K562 (cell line): ENCODE results near the gene SCAF11. TPM values are rescaled to one million over a fixed set of nuclear protein-coding genes. Genes with fewer than 3 reads are reported as not detected.

Experiments
- CBX3 ChIP-seq, 2 experiments: IDR thresholded peaks; 1 replicate in 1 of 2; 2 replicates in 1 of 2; pipeline ENCODE4 v1.6.1; 2012; ENCODE audit warnings: inconsistent platforms in 2 of 2, low read length in 2 of 2, borderline replicate concordance in 1 of 2, control low read depth in 1 of 2
- CC2D1A ChIP-seq: fragments of 450-650 bp; IDR thresholded peaks from 2 replicates; pipeline ENCODE4 v1.6.1; 2017; ENCODE audit warnings: mild to moderate bottlenecking
- CREB1 ChIP-seq, 2 experiments: sonication (generic) in 1 of 2; formaldehyde crosslinking in 1 of 2; IDR thresholded peaks; 2 replicates each; pipeline versions ENCODE4 v1.6.1 to v1.8.0; 2012 to 2022; ENCODE audit warnings: inconsistent platforms in 1 of 2, mild to moderate bottlenecking in 1 of 2, missing genetic modification reagents in 1 of 2, moderate library complexity in 1 of 2
- FOXA3 ChIP-seq, 2 experiments: fragments of 450-650 bp in 1 of 2; sonication (generic) in 1 of 2; formaldehyde crosslinking; IDR thresholded peaks in 1 of 2; conservative IDR thresholded peaks in 1 of 2; 2 replicates each; pipeline versions ENCODE4 v1.4.0 to v1.8.0; 2020 to 2022; ENCODE audit warnings: mild to moderate bottlenecking in 2 of 2, missing genetic modification reagents in 1 of 2
- HDAC3 ChIP-seq: fragments of 450-650 bp; IDR thresholded peaks from 2 replicates; pipeline ENCODE4 v1.6.1; 2018; ENCODE audit warnings: borderline replicate concordance, mild to moderate bottlenecking, moderate library complexity; ENCODE audit not compliant: partially characterized antibody
- KLF6 ChIP-seq: fragments of 250-450 bp; sonication (Bioruptor Pico); IDR thresholded peaks from 2 replicates; pipeline ENCODE4 v1.4.0; 2020; ENCODE audit warnings: mild to moderate bottlenecking, moderate library complexity, borderline replicate concordance
- MYC ChIP-seq, 2 experiments: fragments of 250-450 bp in 1 of 2; sonication (Bioruptor Pico) in 1 of 2; IDR thresholded peaks; 2 replicates each; pipeline versions ENCODE4 v1.5.1 to v1.6.1; 2012 to 2021; ENCODE audit warnings: low read depth in 2 of 2, borderline replicate concordance in 1 of 2, improper control_type of control experiment in 1 of 2, low read length in 1 of 2, mild to moderate bottlenecking in 1 of 2, moderate library complexity in 1 of 2
- NFATC3 ChIP-seq: fragments of 450-650 bp; IDR thresholded peaks from 2 replicates; pipeline ENCODE4 v1.6.1; 2017; ENCODE audit warnings: mild to moderate bottlenecking
- PHF8 ChIP-seq: fragments of 200-600 bp; sonication (generic); IDR thresholded peaks from 2 replicates; pipeline ENCODE4 v1.6.1; 2012; ENCODE audit warnings: mixed run types, mild to moderate bottlenecking, inconsistent platforms, low read length, moderate library complexity, borderline replicate concordance
- SIN3A ChIP-seq, 2 experiments: fragments of 150-350 bp in 1 of 2; IDR thresholded peaks; 2 replicates each; pipeline ENCODE4 v1.6.1; 2011 to 2016; ENCODE audit warnings: borderline replicate concordance in 2 of 2, low read depth in 2 of 2, low read length in 2 of 2, mild to moderate bottlenecking in 2 of 2, moderate library complexity in 2 of 2; ENCODE audit not compliant: control insufficient read depth in 1 of 2
- ZBTB2 ChIP-seq: fragments of 450-650 bp; IDR thresholded peaks from 2 replicates; pipeline ENCODE4 v1.6.1; 2016; ENCODE audit warnings: antibody characterized with exemption
- ZBTB40 ChIP-seq, 2 experiments: fragments of 450-650 bp in 1 of 2; sonication (generic) in 1 of 2; formaldehyde crosslinking in 1 of 2; IDR thresholded peaks; 2 replicates each; pipeline versions ENCODE4 v1.7.1 to v1.9.0; 2016 to 2022; ENCODE audit warnings: inconsistent platforms in 1 of 2, mild to moderate bottlenecking in 1 of 2, missing genetic modification reagents in 1 of 2
- ZNF408 ChIP-seq: fragments of 250-450 bp; sonication (Bioruptor Pico); IDR thresholded peaks from 2 replicates; pipeline ENCODE4 v1.4.0; 2020; ENCODE audit warnings: low read depth, mild to moderate bottlenecking, moderate library complexity
- ZNF507 ChIP-seq: conservative IDR thresholded peaks from 2 replicates; pipeline ENCODE4 v1.6.1; 2017; ENCODE audit warnings: missing genetic modification characterization, missing compliant biosample characterization
- polyA plus RNA-seq, 8 experiments: library from polyadenylated mRNA; depleted of rRNA in 4 of 8; stranded (reverse) in 5 of 8; unstranded in 3 of 8; fragments of >200 nt; fragmentation: Nextera tagmentation in 2 of 8; fragmentation: Illumina TruSeq in 1 of 8; extraction: Ambion mirVana in 2 of 8; extraction: Trizol in 1 of 8; gene quantifications; 2 replicates each; pipeline versions ENCODE4 v1.2.1 to v1.2.3, GENCODE V29; 2011 to 2014; ENCODE audit warnings: inconsistent platforms in 1 of 8, missing spikeins in 1 of 8
- total RNA-seq, 7 experiments: library from RNA; depleted of rRNA in 6 of 7; stranded (reverse); fragments of >200 nt in 6 of 7; fragmentation: Illumina TruSeq in 2 of 7; extraction: Trizol in 2 of 7; gene quantifications; 2 replicates each; pipeline versions ENCODE4 v1.2.1 to v1.2.3, GENCODE V29; 2011 to 2021; ENCODE audit warnings: low replicate concordance in 1 of 7

The SCAF11 gene
- total and polyA plus RNA-seq, 9 of the 15 experiments (the other 6 are each of a cell fraction or from before 2014, with no cell fraction given): 30.4 to 119 (median 80.0) TPM

- TF ChIP-seq MYC (IDR thresholded peaks at IDR 0.05; ENCODE audit: low read depth, low read length) (peak; percentile 99), MYC (CRISPR knock-in tag; IDR thresholded peaks at IDR 0.05; ENCODE audit: borderline replicate concordance, low read depth) (0 out of 2 replicates have a peak, but pooled peaks have one; percentile 13), CC2D1A (peak; percentile 78), CBX3 (IDR thresholded peaks at IDR 0.05; ENCODE audit: borderline replicate concordance in 1 of 2, low read length in 2 of 2) (peak in 1 of 2 experiments; percentile 72; a peak in 1 of 3 replicates), ZNF507 (tag) (no peak), ZBTB40 (IDR thresholded peaks at IDR 0.05) (no peak), ZBTB40 (CRISPR knock-in tag; IDR thresholded peaks at IDR 0.05) (no peak), SIN3A (IDR thresholded peaks at IDR 0.05; ENCODE audit: borderline replicate concordance in 2 of 2, control insufficient read depth in 1 of 2, low read depth in 2 of 2, low read length in 2 of 2) (peak in 1 of 2 experiments; percentile 53; a peak in 1 of 4 replicates), NFATC3 (no peak), HDAC3 (no peak), CREB1 (IDR thresholded peaks at IDR 0.05) (peak; percentile 97), CREB1 (CRISPR knock-in tag; IDR thresholded peaks at IDR 0.05) (peak; percentile 99), PHF8 (no peak), ZNF408 (CRISPR knock-in tag) (0 out of 2 replicates have a peak, but pooled peaks have one; percentile 49), ZBTB2 (peak; percentile 99), KLF6 (CRISPR knock-in tag) (no peak), FOXA3 (CRISPR knock-in tag; conservative IDR thresholded peaks at IDR 0.05 in 1 of 2, IDR thresholded peaks at IDR 0.05 in 1 of 2) (peak in 1 of 2 experiments; percentile 90; a peak in 2 of 4 replicates)
These were observed at the start of gene SCAF11 (continued) for GRCh38 chr12:45990468-45991283.
